ENCODE measurements around the gene LRRC1. TPM values are rescaled to one million over a fixed set of nuclear protein-coding genes. Genes with fewer than 3 reads are reported as not detected.

LRRC1 gene
- total and polyA plus RNA-seq, 2 of the 8 experiments (the other 6 are each of a cell fraction or from before 2014, with no cell fraction given) = 6.7 to 15.9 TPM

DNA sequence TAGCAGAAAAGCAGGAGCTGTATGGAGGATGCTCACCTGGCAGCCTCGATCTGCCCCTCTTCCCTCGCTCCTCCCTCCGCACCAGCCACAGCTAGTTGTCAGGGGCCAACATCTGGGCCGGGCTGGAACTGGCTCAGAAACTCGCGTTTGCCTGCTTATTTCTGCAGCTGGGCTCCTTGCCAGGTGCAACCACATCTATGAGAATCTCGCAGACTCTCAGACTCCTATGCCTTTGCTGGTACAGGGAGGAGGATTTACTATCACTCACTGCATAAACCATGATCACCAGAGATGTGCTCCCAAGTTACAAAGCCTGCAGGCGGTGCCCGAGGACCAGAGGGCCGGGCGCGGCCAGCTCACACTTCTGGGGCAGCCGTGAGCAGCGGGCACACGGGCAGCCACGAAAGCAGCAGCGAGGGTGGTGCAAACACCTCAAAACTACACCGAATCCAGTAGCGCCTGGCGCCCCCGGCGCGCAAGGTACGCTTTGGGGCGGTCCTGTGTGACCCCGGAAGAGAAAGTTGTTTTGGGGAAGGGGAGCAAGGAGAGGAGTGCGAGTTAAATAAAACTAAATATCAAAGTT lies 577 bp upstream of the LRRC1 start (continued):
- TF ChIP-seq RFX5 (IDR thresholded peaks at IDR 0.05; ENCODE audit: borderline replicate concordance, low read depth, low read length) = no peak
- no peak for TF ChIP-seq CHD1 (IDR thresholded peaks at IDR 0.05; ENCODE audit: low read depth, low read length)
- no peak for TF ChIP-seq GTF2F1 (IDR thresholded peaks at IDR 0.05; ENCODE audit: borderline replicate concordance, low read depth, low read length)
- TF ChIP-seq KDM4A (IDR thresholded peaks at IDR 0.05; ENCODE audit: low read depth, low read length, severe bottlenecking) = peak; percentile 52
- TF ChIP-seq EP300 (IDR thresholded peaks at IDR 0.05; ENCODE audit: borderline replicate concordance in 1 of 2, low read depth in 2 of 2, low read length in 2 of 2) = no peak
- TF ChIP-seq SAP30 (IDR thresholded peaks at IDR 0.05; ENCODE audit: insufficient read depth, insufficient replicate concordance, low read length) = no peak
- no peak for TF ChIP-seq ASH2L (IDR thresholded peaks at IDR 0.05; ENCODE audit: low read length)
- TF ChIP-seq, protein P1, sequence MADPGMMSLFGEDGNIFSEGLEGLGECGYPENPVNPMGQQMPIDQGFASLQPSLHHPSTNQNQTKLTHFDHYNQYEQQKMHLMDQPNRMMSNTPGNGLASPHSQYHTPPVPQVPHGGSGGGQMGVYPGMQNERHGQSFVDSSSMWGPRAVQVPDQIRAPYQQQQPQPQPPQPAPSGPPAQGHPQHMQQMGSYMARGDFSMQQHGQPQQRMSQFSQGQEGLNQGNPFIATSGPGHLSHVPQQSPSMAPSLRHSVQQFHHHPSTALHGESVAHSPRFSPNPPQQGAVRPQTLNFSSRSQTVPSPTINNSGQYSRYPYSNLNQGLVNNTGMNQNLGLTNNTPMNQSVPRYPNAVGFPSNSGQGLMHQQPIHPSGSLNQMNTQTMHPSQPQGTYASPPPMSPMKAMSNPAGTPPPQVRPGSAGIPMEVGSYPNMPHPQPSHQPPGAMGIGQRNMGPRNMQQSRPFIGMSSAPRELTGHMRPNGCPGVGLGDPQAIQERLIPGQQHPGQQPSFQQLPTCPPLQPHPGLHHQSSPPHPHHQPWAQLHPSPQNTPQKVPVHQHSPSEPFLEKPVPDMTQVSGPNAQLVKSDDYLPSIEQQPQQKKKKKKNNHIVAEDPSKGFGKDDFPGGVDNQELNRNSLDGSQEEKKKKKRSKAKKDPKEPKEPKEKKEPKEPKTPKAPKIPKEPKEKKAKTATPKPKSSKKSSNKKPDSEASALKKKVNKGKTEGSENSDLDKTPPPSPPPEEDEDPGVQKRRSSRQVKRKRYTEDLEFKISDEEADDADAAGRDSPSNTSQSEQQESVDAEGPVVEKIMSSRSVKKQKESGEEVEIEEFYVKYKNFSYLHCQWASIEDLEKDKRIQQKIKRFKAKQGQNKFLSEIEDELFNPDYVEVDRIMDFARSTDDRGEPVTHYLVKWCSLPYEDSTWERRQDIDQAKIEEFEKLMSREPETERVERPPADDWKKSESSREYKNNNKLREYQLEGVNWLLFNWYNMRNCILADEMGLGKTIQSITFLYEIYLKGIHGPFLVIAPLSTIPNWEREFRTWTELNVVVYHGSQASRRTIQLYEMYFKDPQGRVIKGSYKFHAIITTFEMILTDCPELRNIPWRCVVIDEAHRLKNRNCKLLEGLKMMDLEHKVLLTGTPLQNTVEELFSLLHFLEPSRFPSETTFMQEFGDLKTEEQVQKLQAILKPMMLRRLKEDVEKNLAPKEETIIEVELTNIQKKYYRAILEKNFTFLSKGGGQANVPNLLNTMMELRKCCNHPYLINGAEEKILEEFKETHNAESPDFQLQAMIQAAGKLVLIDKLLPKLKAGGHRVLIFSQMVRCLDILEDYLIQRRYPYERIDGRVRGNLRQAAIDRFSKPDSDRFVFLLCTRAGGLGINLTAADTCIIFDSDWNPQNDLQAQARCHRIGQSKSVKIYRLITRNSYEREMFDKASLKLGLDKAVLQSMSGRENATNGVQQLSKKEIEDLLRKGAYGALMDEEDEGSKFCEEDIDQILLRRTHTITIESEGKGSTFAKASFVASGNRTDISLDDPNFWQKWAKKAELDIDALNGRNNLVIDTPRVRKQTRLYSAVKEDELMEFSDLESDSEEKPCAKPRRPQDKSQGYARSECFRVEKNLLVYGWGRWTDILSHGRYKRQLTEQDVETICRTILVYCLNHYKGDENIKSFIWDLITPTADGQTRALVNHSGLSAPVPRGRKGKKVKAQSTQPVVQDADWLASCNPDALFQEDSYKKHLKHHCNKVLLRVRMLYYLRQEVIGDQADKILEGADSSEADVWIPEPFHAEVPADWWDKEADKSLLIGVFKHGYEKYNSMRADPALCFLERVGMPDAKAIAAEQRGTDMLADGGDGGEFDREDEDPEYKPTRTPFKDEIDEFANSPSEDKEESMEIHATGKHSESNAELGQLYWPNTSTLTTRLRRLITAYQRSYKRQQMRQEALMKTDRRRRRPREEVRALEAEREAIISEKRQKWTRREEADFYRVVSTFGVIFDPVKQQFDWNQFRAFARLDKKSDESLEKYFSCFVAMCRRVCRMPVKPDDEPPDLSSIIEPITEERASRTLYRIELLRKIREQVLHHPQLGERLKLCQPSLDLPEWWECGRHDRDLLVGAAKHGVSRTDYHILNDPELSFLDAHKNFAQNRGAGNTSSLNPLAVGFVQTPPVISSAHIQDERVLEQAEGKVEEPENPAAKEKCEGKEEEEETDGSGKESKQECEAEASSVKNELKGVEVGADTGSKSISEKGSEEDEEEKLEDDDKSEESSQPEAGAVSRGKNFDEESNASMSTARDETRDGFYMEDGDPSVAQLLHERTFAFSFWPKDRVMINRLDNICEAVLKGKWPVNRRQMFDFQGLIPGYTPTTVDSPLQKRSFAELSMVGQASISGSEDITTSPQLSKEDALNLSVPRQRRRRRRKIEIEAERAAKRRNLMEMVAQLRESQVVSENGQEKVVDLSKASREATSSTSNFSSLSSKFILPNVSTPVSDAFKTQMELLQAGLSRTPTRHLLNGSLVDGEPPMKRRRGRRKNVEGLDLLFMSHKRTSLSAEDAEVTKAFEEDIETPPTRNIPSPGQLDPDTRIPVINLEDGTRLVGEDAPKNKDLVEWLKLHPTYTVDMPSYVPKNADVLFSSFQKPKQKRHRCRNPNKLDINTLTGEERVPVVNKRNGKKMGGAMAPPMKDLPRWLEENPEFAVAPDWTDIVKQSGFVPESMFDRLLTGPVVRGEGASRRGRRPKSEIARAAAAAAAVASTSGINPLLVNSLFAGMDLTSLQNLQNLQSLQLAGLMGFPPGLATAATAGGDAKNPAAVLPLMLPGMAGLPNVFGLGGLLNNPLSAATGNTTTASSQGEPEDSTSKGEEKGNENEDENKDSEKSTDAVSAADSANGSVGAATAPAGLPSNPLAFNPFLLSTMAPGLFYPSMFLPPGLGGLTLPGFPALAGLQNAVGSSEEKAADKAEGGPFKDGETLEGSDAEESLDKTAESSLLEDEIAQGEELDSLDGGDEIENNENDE (IDR thresholded peaks at IDR 0.05; ENCODE audit: insufficient replicate concordance, low read length) = no peak
- TF ChIP-seq SIRT6 (IDR thresholded peaks at IDR 0.05; ENCODE audit: low read length) = no peak
- no peak; the same call in 1 of the 2 replicates for TF ChIP-seq PHF8 (conservative IDR thresholded peaks at IDR 0.05; ENCODE audit: low read depth, low read length)
- TF ChIP-seq POLR2AphosphoS5 (IDR thresholded peaks at IDR 0.05; ENCODE audit: low read depth, low read length) = no peak
